K562 (cell line): ENCODE results near the gene ADGRB3. TPM values are rescaled to one million over a fixed set of nuclear protein-coding genes. Genes with fewer than 3 reads are reported as not detected.

ENCODE experiments used
- CBFA2T3 ChIP-seq: fragments of 450-650 bp; IDR thresholded peaks from 2 replicates; pipeline ENCODE4 v1.6.1; 2017
- DPF2 ChIP-seq: fragments of 450-650 bp; IDR thresholded peaks from 2 replicates; pipeline ENCODE4 v1.6.1; 2016
- EGR1 ChIP-seq: fragments of 450-650 bp; conservative IDR thresholded peaks from 2 replicates; pipeline ENCODE4 v1.6.1; 2017; ENCODE audit warnings: mild to moderate bottlenecking
- ESRRA ChIP-seq: fragments of 450-650 bp; IDR thresholded peaks from 2 replicates; pipeline ENCODE4 v1.6.1; 2014; ENCODE audit warnings: low read depth, mild to moderate bottlenecking, moderate library complexity, borderline replicate concordance
- FOS ChIP-seq: IDR thresholded peaks from 3 replicates; pipeline ENCODE4 v1.6.1; 2011; ENCODE audit not compliant: insufficient read length; ENCODE audit errors: extremely low read depth
- FOXK2 ChIP-seq, 2 experiments: fragments of 450-650 bp; IDR thresholded peaks in 1 of 2; conservative IDR thresholded peaks in 1 of 2; 2 replicates each; pipeline ENCODE4 v1.6.1; 2016; ENCODE audit warnings: low read depth in 2 of 2, mild to moderate bottlenecking in 1 of 2
- HIVEP1 ChIP-seq: fragments of 250-450 bp; sonication (Bioruptor Pico); IDR thresholded peaks from 2 replicates; pipeline ENCODE4 v1.4.0; 2020; ENCODE audit warnings: mild to moderate bottlenecking
- HNRNPH1 ChIP-seq: fragments of 200-400 bp; formaldehyde crosslinking; optimal IDR thresholded peaks from 2 replicates; pipeline ENCODE3; 2017; ENCODE audit warnings: low read depth, mild to moderate bottlenecking, low read length, moderate library complexity
- ILF3 ChIP-seq: fragments of 450-650 bp; IDR thresholded peaks from 2 replicates; pipeline ENCODE4 v1.6.1; 2018; ENCODE audit warnings: antibody characterized with exemption, mild to moderate bottlenecking, moderate library complexity, borderline replicate concordance
- KAT8 ChIP-seq: fragments of 450-650 bp; IDR thresholded peaks from 2 replicates; pipeline ENCODE4 v1.6.1; 2016; ENCODE audit warnings: low read depth, mild to moderate bottlenecking
- MCM5 ChIP-seq: fragments of 450-650 bp; IDR thresholded peaks from 2 replicates; pipeline ENCODE4 v1.6.1; 2016; ENCODE audit warnings: low read depth
- MEF2A ChIP-seq: IDR thresholded peaks from 2 replicates; pipeline ENCODE4 v1.6.1; 2011; ENCODE audit warnings: low read depth, mild to moderate bottlenecking, low read length, moderate library complexity; ENCODE audit not compliant: control insufficient read depth
- MTA1 ChIP-seq: fragments of 450-650 bp; IDR thresholded peaks from 2 replicates; pipeline ENCODE4 v1.6.1; 2017; ENCODE audit warnings: borderline replicate concordance
- NCOA4 ChIP-seq: fragments of 450-650 bp; IDR thresholded peaks from 2 replicates; pipeline ENCODE4 v1.6.1; 2018; ENCODE audit warnings: mild to moderate bottlenecking; ENCODE audit not compliant: partially characterized antibody
- NR3C1 ChIP-seq: sonication (generic); formaldehyde crosslinking; IDR thresholded peaks from 2 replicates; pipeline ENCODE4 v1.8.1; 2022; ENCODE audit warnings: missing genetic modification reagents
- POLR2B ChIP-seq: fragments of 450-650 bp; IDR thresholded peaks from 2 replicates; pipeline ENCODE4 v1.6.1; 2018; ENCODE audit warnings: low read depth; ENCODE audit not compliant: partially characterized antibody
- PRMT5 ChIP-seq: sonication (generic); formaldehyde crosslinking; IDR thresholded peaks from 2 replicates; pipeline ENCODE4 v1.5.0; 2020; ENCODE audit warnings: missing genetic modification reagents
- RNF2 ChIP-seq: sonication (generic); IDR thresholded peaks from 2 replicates; pipeline ENCODE4 v1.6.1; 2016
- TCF7 ChIP-seq: sonication (generic); IDR thresholded peaks from 2 replicates; pipeline ENCODE4 v1.6.1; 2016; ENCODE audit warnings: antibody characterized with exemption, borderline replicate concordance
- WHSC1 ChIP-seq: IDR thresholded peaks from one replicate; pipeline ENCODE4 v1.6.1; 2012; ENCODE audit warnings: low read length, control low read depth, inconsistent platforms
- polyA plus RNA-seq, 8 experiments: library from polyadenylated mRNA; depleted of rRNA in 4 of 8; stranded (reverse) in 5 of 8; unstranded in 3 of 8; fragments of >200 nt; fragmentation: Nextera tagmentation in 2 of 8; fragmentation: Illumina TruSeq in 1 of 8; extraction: Ambion mirVana in 2 of 8; extraction: Trizol in 1 of 8; gene quantifications; 2 replicates each; pipeline versions ENCODE4 v1.2.1 to v1.2.3, GENCODE V29; 2011 to 2014; ENCODE audit warnings: inconsistent platforms in 1 of 8, missing spikeins in 1 of 8
- total RNA-seq, 7 experiments: library from RNA; depleted of rRNA in 6 of 7; stranded (reverse); fragments of >200 nt in 6 of 7; fragmentation: Illumina TruSeq in 2 of 7; extraction: Trizol in 2 of 7; gene quantifications; 2 replicates each; pipeline versions ENCODE4 v1.2.1 to v1.2.3, GENCODE V29; 2011 to 2021; ENCODE audit warnings: low replicate concordance in 1 of 7
- TF ChIP-seq, protein P1 (sequence below): fragments of 450-650 bp; IDR thresholded peaks from 2 replicates; pipeline ENCODE4 v1.6.1; 2017; ENCODE audit warnings: antibody characterized with exemption, mild to moderate bottlenecking
- TF ChIP-seq, protein P2 (sequence below): IDR thresholded peaks from 3 replicates; pipeline ENCODE4 v1.6.1; 2011; ENCODE audit warnings: borderline replicate concordance, mild to moderate bottlenecking, moderate library complexity; ENCODE audit not compliant: insufficient read length; ENCODE audit errors: extremely low read depth
- TF ChIP-seq, protein P3 (sequence below): fragments of 450-650 bp; formaldehyde crosslinking; IDR thresholded peaks from 2 replicates; pipeline ENCODE4 v1.4.0; 2022; ENCODE audit warnings: missing genetic modification characterization

The ADGRB3 gene
- total and polyA plus RNA-seq, 9 of the 15 experiments (the other 6 are each of a cell fraction or from before 2014, with no cell fraction given) = 0.90 to 7.8 (median 2.4) TPM

DNA sequence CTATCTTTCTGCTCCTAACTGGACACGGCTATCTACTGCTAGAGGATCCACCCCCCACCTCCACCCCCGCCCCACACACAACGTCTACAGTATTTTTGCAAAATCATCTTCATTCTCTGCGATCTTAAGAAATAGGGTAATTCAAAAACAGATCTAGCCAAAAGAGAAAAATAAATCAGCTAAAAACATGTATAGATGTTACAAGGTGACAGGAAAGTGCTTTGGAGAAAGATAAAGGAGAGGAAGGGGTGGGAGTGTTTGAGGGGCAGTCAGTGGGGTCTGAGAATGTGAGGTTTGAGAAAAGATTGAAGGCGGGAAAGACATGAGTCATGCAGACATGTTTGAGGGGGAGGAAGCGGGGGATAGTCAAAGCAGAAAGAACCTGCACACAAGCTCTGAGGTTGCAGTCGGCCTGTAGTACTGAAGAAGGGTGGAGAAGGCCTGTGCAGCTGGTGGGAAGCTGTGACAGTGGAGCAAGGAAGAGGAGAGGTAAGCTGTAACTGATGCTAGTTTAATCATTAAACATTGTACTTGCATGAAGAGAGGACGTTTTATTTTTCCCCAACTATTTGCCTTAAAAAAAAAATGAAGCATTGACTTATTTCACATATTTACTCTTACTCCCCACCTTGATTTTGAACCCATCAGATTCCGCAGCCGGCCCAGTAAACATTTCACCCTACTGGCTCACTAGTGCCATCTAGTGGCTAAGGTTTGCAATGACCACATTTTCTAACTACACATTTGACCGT lies 332.6 kb downstream of the ADGRB3 start (continued):
- TF ChIP-seq ESRRA (peak; percentile 21; the same call in 1 of the 2 replicates), WHSC1 (no peak), FOS (no peak), ILF3 (no peak), TCF7 (no peak), NR3C1 (no peak), DPF2 (peak; percentile 98), CBFA2T3 (peak; percentile 67), HIVEP1 (no peak), RNF2 (no peak), FOXK2 (conservative IDR thresholded peaks at IDR 0.05 in 1 of 2, IDR thresholded peaks at IDR 0.05 in 1 of 2; ENCODE audit: low read depth in 2 of 2) (peak in 1 of 2 experiments; percentile 12; a peak in 1 of 4 replicates), EGR1 (peak; percentile 92), PRMT5 (CRISPR knock-in tag) (no peak), MCM5 (no peak), HNRNPH1 (no peak), MTA1 (no peak), NCOA4 (no peak), MEF2A (no peak), POLR2B (no peak), KAT8 (no peak)
- TF ChIP-seq, protein P1, sequence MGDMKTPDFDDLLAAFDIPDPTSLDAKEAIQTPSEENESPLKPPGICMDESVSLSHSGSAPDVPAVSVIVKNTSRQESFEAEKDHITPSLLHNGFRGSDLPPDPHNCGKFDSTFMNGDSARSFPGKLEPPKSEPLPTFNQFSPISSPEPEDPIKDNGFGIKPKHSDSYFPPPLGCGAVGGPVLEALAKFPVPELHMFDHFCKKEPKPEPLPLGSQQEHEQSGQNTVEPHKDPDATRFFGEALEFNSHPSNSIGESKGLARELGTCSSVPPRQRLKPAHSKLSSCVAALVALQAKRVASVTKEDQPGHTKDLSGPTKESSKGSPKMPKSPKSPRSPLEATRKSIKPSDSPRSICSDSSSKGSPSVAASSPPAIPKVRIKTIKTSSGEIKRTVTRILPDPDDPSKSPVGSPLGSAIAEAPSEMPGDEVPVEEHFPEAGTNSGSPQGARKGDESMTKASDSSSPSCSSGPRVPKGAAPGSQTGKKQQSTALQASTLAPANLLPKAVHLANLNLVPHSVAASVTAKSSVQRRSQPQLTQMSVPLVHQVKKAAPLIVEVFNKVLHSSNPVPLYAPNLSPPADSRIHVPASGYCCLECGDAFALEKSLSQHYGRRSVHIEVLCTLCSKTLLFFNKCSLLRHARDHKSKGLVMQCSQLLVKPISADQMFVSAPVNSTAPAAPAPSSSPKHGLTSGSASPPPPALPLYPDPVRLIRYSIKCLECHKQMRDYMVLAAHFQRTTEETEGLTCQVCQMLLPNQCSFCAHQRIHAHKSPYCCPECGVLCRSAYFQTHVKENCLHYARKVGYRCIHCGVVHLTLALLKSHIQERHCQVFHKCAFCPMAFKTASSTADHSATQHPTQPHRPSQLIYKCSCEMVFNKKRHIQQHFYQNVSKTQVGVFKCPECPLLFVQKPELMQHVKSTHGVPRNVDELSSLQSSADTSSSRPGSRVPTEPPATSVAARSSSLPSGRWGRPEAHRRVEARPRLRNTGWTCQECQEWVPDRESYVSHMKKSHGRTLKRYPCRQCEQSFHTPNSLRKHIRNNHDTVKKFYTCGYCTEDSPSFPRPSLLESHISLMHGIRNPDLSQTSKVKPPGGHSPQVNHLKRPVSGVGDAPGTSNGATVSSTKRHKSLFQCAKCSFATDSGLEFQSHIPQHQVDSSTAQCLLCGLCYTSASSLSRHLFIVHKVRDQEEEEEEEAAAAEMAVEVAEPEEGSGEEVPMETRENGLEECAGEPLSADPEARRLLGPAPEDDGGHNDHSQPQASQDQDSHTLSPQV = no peak
- TF ChIP-seq, protein P2, sequence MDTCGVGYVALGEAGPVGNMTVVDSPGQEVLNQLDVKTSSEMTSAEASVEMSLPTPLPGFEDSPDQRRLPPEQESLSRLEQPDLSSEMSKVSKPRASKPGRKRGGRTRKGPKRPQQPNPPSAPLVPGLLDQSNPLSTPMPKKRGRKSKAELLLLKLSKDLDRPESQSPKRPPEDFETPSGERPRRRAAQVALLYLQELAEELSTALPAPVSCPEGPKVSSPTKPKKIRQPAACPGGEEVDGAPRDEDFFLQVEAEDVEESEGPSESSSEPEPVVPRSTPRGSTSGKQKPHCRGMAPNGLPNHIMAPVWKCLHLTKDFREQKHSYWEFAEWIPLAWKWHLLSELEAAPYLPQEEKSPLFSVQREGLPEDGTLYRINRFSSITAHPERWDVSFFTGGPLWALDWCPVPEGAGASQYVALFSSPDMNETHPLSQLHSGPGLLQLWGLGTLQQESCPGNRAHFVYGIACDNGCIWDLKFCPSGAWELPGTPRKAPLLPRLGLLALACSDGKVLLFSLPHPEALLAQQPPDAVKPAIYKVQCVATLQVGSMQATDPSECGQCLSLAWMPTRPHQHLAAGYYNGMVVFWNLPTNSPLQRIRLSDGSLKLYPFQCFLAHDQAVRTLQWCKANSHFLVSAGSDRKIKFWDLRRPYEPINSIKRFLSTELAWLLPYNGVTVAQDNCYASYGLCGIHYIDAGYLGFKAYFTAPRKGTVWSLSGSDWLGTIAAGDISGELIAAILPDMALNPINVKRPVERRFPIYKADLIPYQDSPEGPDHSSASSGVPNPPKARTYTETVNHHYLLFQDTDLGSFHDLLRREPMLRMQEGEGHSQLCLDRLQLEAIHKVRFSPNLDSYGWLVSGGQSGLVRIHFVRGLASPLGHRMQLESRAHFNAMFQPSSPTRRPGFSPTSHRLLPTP = no peak
- TF ChIP-seq, protein P3, sequence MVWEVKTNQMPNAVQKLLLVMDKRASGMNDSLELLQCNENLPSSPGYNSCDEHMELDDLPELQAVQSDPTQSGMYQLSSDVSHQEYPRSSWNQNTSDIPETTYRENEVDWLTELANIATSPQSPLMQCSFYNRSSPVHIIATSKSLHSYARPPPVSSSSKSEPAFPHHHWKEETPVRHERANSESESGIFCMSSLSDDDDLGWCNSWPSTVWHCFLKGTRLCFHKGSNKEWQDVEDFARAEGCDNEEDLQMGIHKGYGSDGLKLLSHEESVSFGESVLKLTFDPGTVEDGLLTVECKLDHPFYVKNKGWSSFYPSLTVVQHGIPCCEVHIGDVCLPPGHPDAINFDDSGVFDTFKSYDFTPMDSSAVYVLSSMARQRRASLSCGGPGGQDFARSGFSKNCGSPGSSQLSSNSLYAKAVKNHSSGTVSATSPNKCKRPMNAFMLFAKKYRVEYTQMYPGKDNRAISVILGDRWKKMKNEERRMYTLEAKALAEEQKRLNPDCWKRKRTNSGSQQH (CRISPR knock-in tag) = no peak
